Activated CD8-positive, alpha-beta memory T cell treated with anti-CD3 and anti-CD28 coated beads for 36 hours (primary cell): ENCODE data around the gene TUBB6. TPM values are rescaled to one million over a fixed set of nuclear protein-coding genes. Genes with fewer than 3 reads are reported as not detected.

Experiments
- CTCF ChIA-PET: fragments of 350-600 bp; sonication (Branson Sonifier 250); formaldehyde crosslinking; loops from one replicate; lab custom pipeline; 2021; ENCODE audit warnings: antibody characterized with exemption; lab: Charles Lee
- POLR2A ChIA-PET: fragments of 350-600 bp; sonication (Branson Sonifier 250); formaldehyde crosslinking; loops from one replicate; lab custom pipeline; 2021; ENCODE audit warnings: antibody characterized with exemption; lab: Charles Lee
- total RNA-seq, 2 experiments: library from RNA; stranded (reverse); gene quantifications; one replicate each; pipeline ENCODE4 v1.2.3, GENCODE V29; 2021

The TUBB6 gene
- 10 to 100 TPM; 12.6 to 12.9 TPM for total RNA-seq

GRCh38 chr18:12307701-12308385 is at the start of gene TUBB6:
TSS of gene TUBB6 (plus strand) at chr18:12308241. CDS start at chr18:12308293, 52 bp downstream.
- ChIA-PET CTCF (no interaction called here), POLR2A (no interaction called here)

DNA sequence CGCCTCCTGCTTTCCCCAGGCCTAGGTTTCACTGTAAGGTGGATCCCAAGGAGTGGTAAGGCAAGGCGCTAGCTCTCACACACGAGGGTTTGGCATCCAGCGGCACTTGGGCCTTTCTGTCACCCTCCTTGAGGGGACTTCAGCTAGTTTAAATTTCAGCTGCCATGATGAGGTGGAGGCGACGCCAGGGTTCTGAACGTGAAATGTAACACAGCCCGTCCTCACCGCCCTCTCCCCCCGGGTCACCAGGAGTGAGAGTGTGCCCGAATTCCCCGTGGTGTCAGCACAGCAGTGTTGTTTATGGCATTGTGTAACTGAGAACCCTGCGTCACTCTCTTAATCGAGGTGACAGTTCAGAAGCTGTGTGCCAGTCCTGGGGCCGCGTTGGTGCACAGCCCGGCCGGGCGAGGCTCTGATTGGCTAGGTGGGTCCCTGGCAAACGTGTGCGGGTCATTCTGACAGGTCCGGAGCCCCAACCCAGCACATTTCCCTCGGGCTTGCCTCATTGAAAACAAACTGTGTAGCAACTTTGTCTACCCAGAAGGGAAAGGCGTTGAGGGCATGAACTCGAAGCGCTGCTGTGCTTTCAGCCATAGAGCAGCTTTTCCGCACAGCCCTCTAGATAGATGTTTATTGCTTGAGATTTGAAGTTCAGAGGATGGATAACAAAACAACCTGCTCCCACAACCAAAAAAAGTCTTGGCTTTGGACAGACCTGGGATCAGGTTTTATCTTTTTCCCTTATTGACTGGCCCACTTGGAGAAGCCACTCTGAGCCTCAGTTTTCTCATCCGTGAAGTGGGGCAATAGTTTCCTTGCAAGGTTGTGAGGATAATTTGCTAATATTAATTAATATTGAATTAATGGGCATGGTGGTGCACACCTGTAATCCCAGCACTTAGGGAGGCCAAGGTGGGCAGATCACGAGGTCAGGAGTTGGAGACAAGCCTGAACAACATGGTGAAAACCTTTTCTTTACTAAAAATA is 49.0 kb upstream of the TUBB6 start:
- ChIA-PET POLR2A (no interaction called here), CTCF (no interaction called here)

DNA sequence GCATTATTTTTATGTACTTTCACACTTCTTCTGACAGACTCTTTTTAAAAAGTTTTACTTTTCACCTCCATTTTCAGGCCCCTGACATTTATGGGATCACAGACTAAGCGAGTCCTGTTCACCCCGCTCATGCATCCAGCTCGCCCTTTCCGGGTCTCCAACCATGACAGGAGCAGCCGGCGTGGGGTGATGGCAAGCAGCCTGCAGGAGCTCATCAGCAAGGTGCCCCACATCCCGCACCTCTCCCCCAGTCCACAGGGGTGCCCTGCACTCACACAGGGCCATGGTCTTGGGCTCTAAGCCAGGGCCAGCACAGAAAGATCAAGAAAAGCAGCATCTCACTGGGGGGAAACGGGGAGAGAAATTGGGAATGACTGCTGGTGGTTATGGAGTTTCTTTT is 45.3 kb upstream of the TUBB6 start:
- CTCF ChIA-PET = interaction anchor here (1.3 kb wide), 1 partner anchor 27 kb away, joined by 3 read pairs; no protein-coding TSS in a partner anchor

GRCh38 chr18:12264864-12265263 is 43.2 kb upstream of the TUBB6 start:
- POLR2A ChIA-PET = no interaction called here
- CTCF ChIA-PET = no interaction called here

More for the DNA sequence above, 45.3 kb upstream of the TUBB6 start:
- POLR2A ChIA-PET = no interaction called here

DNA sequence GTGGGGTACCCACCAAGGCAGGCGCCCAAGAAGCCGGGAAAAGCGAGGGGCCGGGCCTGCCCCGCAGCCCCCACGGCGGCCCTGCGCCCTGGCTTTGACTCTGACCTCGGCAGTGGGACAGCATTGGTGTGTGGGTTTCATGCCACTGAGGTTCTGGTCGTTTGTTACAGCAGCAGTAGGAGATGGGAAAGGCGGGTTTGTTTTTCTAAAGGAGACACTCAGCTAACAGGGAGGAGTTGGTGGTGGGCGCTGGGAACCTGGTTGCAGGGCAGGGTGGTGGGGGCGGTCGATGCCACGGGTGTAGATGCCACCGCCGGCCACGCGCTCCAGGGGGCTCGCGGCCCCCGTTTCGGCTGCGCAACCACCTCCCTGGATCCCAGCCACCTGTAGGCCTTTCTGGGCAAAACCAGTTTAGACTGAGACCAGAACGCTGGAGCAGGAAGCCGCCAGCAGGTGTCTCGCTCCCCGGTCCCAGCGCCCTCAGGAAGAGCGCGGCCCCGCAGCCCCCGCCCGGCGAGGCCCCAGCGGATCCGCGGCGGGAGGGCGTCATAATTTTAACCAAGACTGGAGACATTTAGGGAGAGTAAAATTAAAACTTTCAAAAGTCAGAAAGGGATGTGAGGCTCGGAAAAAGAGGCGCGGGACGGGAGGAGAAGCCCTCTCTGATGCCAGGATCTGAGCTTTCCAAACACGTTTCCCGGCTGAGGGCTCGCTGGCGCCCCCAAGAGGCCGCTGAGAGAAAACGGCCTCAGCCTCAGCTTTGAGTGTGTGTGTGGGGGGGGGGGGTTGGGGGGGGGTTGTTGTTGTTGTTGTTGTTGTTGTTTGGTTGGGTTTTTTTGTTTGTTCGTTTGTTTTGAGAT is 36.4 kb upstream of the TUBB6 start:
- POLR2A ChIA-PET = interaction anchor here (0.6 kb wide), 1 partner anchor 1411 kb away, joined by 3 read pairs; no protein-coding TSS in a partner anchor
- CTCF ChIA-PET = interaction anchor here (1.3 to 1.6 kb wide), 4 partner anchors 12 to 57 kb away, joined by 3 to 7 read pairs (median 4); no protein-coding TSS in a partner anchor

- CTCF ChIA-PET = no interaction called here
- POLR2A ChIA-PET = no interaction called here
Measured at GRCh38 chr18:12274793-12275192, 33.2 kb upstream of the TUBB6 start.

DNA sequence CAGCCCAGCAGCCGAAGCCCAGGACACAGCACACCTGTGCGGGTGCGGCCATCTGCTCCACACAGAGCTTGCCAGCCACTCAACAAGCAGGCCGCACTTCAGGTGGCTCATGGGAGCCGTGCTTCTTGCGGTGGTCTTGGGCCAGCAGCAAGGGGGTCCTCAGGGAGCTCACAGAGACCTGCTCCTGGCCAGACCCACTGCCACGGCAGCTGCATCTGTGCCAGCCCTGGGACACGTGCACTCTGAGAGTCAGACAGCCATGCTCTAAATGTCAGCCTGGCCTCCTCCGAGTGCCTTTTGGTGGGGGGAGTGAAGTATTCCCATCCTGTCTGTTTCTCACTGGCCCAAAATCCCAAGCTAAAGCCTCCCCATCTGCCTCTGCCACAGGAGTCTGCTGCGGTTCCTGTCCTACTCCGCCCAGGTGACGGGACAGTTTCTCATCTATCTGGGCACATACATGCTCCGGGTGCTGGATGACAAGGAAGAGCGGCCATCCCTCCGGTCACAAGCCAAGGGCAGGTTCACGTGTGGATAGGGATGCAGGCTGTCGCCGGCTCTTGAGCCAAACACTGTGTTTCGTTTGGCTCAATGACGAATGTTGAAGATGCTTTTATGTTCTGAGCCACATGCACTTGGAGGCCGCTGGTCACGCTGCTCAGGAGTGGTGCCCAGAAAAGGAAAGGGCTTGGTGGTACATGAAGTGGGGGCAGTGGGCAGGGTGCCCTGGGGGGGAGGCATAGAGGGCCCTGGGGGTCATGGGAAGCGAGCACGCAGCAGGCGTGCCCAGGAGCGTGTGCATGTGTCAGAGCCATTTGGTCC is 31.1 kb upstream of the TUBB6 start:
- POLR2A ChIA-PET = no interaction called here
- CTCF ChIA-PET = interaction anchor here (0.6 to 0.7 kb wide), 2 partner anchors 11 to 248 kb away, joined by 3 read pairs; no protein-coding TSS in a partner anchor

- POLR2A ChIA-PET = interaction anchor here (0.6 kb wide), 1 partner anchor 60 kb away, joined by 3 read pairs; no protein-coding TSS in a partner anchor
Measured at GRCh38 chr18:12278215-12278671, 29.8 kb upstream of the TUBB6 start.

DNA sequence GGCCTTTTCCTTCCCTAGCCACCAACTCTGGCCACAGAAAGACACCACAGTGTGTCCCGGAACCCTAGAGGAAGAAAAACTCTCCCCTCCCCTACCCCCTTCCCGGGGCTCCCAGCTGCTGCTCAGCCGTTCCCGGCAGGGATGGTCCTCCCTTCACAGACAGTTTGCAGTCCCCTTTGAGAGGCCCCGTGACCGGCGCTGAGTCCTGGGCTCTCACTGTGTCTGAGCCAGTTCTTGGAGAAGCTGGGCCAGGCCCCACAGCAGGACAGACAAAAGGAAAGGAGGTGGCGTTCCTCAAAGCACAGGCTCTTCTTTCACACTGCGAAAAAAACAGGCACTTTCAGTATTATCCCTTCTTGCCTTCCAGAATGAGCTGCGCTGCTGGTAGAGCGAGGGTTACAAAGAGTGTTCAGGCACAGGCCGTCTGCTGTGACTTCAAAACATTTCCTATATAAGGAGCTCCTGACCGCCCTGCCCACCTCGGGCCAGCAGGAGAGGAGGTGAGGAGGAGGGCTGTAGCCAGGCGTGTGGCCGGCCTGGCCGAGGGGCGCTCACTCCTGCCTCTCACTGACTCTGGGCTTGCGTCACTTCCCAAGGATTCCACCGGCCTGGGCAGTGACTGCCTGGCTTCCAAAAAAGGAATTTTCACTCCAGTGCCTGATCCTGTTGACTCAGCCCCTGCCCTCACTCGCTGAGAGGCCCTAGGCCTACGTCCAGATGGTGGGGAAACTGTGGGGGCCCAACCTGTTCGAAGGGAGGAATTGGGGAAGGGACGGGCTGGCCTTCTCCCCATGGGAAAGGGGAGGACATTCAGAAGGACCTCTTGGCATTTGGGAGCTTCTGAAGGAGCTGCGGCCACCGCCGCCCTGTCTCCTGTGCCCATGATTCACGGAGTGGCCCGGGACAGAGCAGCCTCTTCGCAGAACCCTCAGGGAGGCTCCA is 29.0 kb upstream of the TUBB6 start:
- CTCF ChIA-PET = interaction anchor here (0.6 kb wide), 2 partner anchors 11 to 1165 kb away, joined by 3 to 5 read pairs; no protein-coding TSS in a partner anchor

More at GRCh38 chr18:12278215-12278671, 29.8 kb upstream of the TUBB6 start:
- CTCF ChIA-PET = interaction anchor here (0.7 kb wide), 1 partner anchor 398 kb away, joined by 3 read pairs; no protein-coding TSS in a partner anchor

GRCh38 chr18:12279781-12280531 is 28.1 kb upstream of the TUBB6 start:
- ChIA-PET POLR2A (no interaction called here), CTCF (interaction anchor here (0.6 kb wide), 2 partner anchors 11 to 1164 kb away, joined by 3 to 5 read pairs; no protein-coding TSS in a partner anchor)

More for the DNA sequence above, 29.0 kb upstream of the TUBB6 start:
- POLR2A ChIA-PET = no interaction called here

DNA sequence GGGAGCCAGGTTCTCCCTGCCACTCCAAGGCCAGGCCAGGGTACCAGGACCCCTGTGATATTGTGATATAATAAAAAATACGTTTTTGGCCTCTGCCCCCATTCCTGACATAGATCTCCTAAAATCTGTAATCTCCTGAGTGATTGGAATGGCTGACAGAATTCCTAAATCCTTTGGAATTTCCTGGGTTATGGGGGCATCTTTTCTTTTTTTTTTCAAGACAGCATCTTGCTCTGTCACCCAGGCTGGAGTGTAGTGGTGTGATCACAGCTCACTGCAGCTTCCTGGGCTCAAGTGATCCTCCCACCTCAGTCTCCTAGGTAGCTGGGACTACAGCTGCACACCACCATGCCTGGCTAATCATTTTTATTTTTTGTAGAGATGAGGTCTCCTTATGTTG is 26.2 kb upstream of the TUBB6 start:
- ChIA-PET POLR2A (no interaction called here), CTCF (no interaction called here)

DNA sequence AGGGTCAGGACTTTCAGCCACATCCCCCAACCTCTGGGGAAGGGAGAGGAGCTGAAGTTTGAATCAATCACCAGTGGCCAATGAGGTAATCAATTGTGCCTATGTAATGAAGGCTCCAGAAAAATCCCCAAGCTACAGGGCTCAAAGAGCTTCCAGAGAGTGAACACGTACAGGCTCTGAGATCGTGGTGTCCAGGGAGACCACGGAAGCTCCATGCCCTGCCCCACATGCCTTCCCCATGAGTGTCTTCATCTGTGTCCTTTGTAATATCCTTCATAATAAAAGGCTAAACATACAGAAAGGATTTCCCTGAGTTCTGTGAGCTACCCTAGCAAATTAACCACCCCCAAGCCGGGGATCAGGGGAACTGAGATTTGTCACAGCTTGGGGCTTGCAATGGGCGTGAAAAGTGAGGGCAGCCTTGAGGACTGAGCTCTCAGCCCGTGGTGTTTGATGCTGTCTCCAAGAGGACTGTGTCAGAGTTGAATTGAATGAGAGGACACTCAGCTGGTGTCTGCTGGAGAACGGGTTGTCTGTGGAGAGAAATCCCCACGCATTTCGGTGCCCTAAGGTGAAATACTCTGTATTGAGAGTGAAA is 25.5 kb upstream of the TUBB6 start:
- POLR2A ChIA-PET = no interaction called here
- CTCF ChIA-PET = interaction anchor here (0.6 kb wide), 1 partner anchor 16 kb away, joined by 3 read pairs; no protein-coding TSS in a partner anchor

DNA sequence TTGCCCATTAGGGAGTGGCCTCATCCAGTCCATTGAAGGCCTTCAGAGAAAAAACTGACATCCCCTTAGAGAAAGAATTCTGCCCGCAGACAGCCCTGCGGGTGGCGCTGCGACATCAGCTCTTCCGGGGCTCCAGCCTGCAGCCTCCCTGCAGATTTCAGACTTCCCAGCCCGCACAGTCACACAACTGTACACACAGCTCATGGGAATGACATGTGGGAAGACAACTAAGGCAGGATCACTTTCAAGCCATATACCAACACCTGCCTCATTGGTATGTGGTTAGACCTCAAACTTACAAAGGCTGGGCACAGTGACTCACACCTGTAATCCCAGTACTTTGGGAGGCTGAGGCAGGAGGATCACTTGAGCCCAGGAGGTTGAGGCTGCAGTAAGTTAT is 24.8 kb upstream of the TUBB6 start:
- ChIA-PET CTCF (interaction anchor here (0.6 to 2.2 kb wide), 2 partner anchors 11 to 17 kb away, joined by 3 to 7 read pairs; no protein-coding TSS in a partner anchor), POLR2A (no interaction called here)

GRCh38 chr18:12283666-12284065 is 24.4 kb upstream of the TUBB6 start:
- POLR2A ChIA-PET = no interaction called here

DNA sequence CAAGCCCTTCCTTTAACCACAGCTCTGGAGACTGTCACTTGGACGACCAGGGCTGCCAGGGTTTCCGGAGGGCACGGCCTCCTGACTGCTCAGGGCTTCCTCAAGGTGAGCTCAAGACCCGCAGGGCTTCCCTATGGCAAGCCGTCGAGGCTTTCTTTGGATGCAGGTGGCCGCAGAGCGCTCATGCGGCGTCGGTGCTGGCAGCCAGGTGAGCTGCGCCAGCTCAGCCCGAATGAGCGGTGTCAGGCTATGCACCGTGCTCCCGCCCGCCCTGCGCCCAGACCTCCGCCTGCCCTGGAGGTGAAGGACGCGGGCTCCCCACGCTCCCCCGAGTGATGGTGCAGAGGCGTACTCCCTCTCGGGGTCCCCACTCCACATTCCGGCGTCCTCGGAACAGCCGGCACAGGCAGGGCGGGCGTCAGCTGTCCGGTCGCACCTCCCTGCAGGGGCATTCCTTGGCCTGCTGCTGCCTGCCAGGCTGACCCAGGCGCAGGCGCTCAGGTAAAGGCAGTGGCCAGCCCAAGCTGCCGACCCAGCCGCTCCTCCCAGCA is 20.8 kb upstream of the TUBB6 start:
- CTCF ChIA-PET = interaction anchor here (0.6 kb wide), 1 partner anchor 192 kb away, joined by 3 read pairs; no protein-coding TSS in a partner anchor
- POLR2A ChIA-PET = no interaction called here

More at GRCh38 chr18:12283666-12284065, 24.4 kb upstream of the TUBB6 start:
- CTCF ChIA-PET = interaction anchor here (2.2 kb wide), 1 partner anchor 11 kb away, joined by 7 read pairs; no protein-coding TSS in a partner anchor
